OCI-LY3 (cell line): ENCODE results near the gene PIEZO1.

ENCODE experiments used
- H2AFZ ChIP-seq: fragments of 200-600, 300-600 bp; shearing (Covaris generic); 2 replicates; pipeline ENCODE4 v1.6.0; 2014; ENCODE audit warnings: antibody characterized with exemption, low read depth, low read length
- H3K27ac ChIP-seq: fragments of 200-600, 300-600 bp; sonication (generic); 2 replicates; pipeline ENCODE4 v1.5.1; 2014; ENCODE audit warnings: mild to moderate bottlenecking, low read length, moderate library complexity, mixed read lengths
- H3K27me3 ChIP-seq: fragments of 200-600, 300-600 bp; sonication (generic); 2 replicates; pipeline ENCODE4 v1.6.1; 2014; ENCODE audit warnings: low read depth, low read length, mixed read lengths
- H3K36me3 ChIP-seq: fragments of 200-600, 300-600 bp; sonication (generic); replicated peaks from 2 replicates; pipeline ENCODE3; 2014; ENCODE audit warnings: low read depth, low read length, mixed read lengths
- H3K4me1 ChIP-seq: fragments of 300-600, 200-600 bp; sonication (generic); 2 replicates; pipeline ENCODE4 v1.6.1; 2014; ENCODE audit warnings: low read length, mixed read lengths
- H3K4me2 ChIP-seq: fragments of 200-600, 300-600 bp; sonication (generic); 2 replicates; pipeline ENCODE4 v1.6.1; 2014; ENCODE audit warnings: low read length, mixed read lengths
- H3K4me3 ChIP-seq: fragments of 300-600, 200-600 bp; sonication (generic); 2 replicates; pipeline ENCODE4 v1.5.1; 2014; ENCODE audit warnings: antibody characterized with exemption, mild to moderate bottlenecking, low read length, moderate library complexity
- H3K79me2 ChIP-seq: fragments of 300-600, 200-600 bp; shearing (Covaris generic); 2 replicates; pipeline ENCODE4 v1.6.1; 2014; ENCODE audit warnings: mild to moderate bottlenecking, low read length, mixed read lengths
- H3K9ac ChIP-seq: fragments of 300-600, 200-600 bp; shearing (Covaris generic); 2 replicates; pipeline ENCODE4 v1.6.0; 2014; ENCODE audit warnings: mild to moderate bottlenecking, low read length, moderate library complexity
- H3K9me3 ChIP-seq: fragments of 200-600, 300-600 bp; shearing (Covaris generic); 2 replicates; pipeline ENCODE4 v1.6.1; 2014; ENCODE audit warnings: low read length, mixed read lengths; ENCODE audit not compliant: insufficient read depth
- H4K20me1 ChIP-seq: fragments of 200-600, 300-600 bp; sonication (generic); 2 replicates; pipeline ENCODE4 v1.6.1; 2016; ENCODE audit warnings: low read length, mixed read lengths; ENCODE audit not compliant: insufficient read depth
- CTCF ChIP-seq: fragments of 200-600, 300-600 bp; sonication (generic); IDR thresholded peaks from 2 replicates; pipeline ENCODE4 v1.5.1; 2014; ENCODE audit warnings: antibody characterized with exemption, low read length, low read depth
- EZH2phosphoT487 ChIP-seq: fragments of 200-600 bp; shearing (Covaris generic); IDR thresholded peaks from 2 replicates; pipeline ENCODE4 v1.6.1; 2018; ENCODE audit warnings: antibody characterized with exemption, mixed run types, low read depth

PIEZO1 gene

DNA sequence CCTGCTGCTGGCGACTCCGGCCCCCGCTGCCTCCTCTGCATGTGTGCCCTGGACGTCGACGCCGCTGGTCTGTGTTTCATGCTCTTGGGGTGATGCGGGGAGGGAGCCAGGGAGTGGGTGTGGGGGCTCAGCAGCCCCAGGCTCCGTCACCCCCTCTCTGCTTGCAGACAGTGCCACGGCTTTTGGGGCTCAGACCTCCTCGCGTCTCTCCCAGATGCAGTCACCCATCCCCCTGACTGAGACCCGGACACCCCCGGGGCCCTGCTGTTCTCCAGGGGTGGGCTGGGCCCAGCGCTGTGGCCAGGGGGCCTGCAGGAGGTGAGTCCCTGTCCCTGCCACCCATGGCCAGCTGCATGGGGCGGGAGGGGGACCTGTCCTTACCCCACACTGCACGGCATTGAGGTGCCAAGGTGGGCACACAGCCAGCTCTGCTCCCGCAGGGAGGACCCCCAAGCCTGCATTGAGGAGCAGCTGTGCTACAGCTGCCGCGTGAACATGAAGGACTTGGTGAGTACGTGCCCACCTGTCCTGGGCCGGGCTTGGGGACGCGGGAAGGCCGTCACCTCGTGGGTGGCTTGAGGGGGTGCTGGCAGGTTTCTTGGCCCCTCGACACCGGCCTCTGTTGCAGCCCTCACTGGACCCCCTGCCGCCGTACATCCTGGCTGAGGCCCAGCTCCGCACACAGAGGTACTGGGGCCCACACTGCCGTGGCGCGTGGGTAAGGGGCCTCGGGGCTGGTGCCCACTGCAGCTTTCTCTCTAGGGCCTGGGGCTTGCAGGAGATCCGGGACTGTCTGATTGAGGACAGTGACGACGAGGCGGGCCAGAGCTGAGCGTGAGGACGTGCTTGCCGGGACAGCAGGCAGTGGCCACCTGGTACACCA, 70.4 kb downstream of the PIEZO1 start:
- Histone ChIP-seq H3K9me3 (no peaks in the 10 kb centered on the region), H4K20me1 (no peaks in the 10 kb centered on the region), H3K36me3 (peaks cover 18% of the 10 kb centered on the region), H3K9ac (no peak overlapping the region), H3K4me3 (no peak overlapping the region), H2AFZ (no peak overlapping the region), H3K4me2 (no peak overlapping the region), H3K27me3 (no peaks in the 10 kb centered on the region), H3K4me1 (no peaks in the 10 kb centered on the region), H3K27ac (no peak overlapping the region), H3K79me2 (peaks cover 13% of the 10 kb centered on the region)
- TF ChIP-seq EZH2phosphoT487: no peak
- no peak for TF ChIP-seq CTCF

DNA sequence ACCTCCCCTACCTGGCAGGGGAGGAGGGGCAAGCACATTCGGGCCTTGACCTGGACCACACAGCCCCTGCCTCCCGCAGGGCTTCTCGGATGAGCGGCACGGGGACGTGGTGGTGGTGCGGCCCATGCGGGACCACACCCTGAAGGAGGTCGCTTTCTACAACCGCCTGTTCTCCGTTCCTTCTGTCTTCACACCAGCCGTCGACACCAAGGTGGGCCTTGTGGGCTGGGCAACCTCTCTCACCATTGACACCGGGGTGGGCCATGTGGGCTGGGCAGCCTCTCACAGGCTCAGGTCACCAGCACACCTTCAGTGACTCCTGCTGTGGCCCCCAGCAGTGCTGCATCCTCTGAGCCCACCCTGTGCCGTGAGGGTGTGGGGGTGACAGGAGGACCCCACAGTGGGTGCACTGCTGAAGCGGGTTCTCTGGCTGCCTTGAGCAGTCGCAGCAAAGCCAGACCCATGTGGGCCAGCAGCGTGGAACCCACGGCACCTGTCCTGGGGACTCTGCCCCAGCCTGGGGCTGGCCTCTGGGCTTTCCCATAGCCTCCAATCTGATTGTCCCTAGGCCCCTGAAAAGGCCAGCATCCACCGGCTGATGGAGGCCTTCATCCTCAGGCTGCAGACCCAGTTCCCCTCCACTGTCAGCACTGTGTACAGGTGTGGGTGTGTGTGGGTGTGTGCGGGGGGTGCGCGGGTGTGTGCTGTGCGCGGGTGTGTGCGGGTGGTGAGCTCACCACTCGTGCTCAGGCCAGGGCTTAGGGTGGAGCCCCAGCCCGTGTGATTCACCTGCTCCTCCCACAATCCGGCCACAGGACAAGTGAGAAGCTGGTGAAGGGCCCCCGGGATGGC, 71.2 kb downstream of the PIEZO1 start:
- no peaks in the 10 kb centered on the region for H3K9me3 ChIP-seq
- peaks cover 21% of the 10 kb centered on the region for H3K79me2 ChIP-seq
- no peak overlapping the region for H2AFZ ChIP-seq
- no peak overlapping the region for H3K4me3 ChIP-seq
- TF ChIP-seq CTCF (no peak), EZH2phosphoT487 (no peak)
- no peaks in the 10 kb centered on the region for H4K20me1 ChIP-seq
- H3K27ac ChIP-seq: no peak overlapping the region
- no peaks in the 10 kb centered on the region for H3K4me1 ChIP-seq
- peaks cover 16% of the 10 kb centered on the region for H3K36me3 ChIP-seq
- no peaks in the 10 kb centered on the region for H3K27me3 ChIP-seq
- H3K4me2 ChIP-seq: no peak overlapping the region
- no peak overlapping the region for H3K9ac ChIP-seq

DNA sequence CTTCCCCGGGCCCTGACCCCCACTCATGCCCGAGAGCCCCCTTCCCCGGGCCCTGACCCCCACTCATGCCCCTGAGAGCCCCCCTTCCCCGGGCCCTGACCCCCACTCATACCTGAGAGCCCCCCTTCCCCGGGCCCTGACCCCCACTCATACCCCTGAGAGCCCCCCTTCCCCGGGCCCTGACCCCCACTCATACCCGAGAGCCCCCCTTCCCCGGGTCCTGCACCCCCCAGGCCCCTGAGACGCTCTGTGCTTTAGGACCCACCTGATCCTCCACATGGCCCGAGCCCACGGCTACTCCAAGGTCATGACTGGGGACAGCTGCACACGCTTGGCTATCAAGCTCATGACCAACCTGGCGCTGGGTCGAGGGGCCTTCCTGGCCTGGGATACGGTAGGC, 72.0 kb downstream of the PIEZO1 start:
- peaks cover 29% of the 10 kb centered on the region for H3K79me2 ChIP-seq
- H3K4me1 ChIP-seq: no peaks in the 10 kb centered on the region
- H3K27ac ChIP-seq: no peak overlapping the region
- no peak overlapping the region for H2AFZ ChIP-seq
- H3K36me3 ChIP-seq: peaks cover 14% of the 10 kb centered on the region
- H3K27me3 ChIP-seq: no peaks in the 10 kb centered on the region
- H4K20me1 ChIP-seq: no peaks in the 10 kb centered on the region
- TF ChIP-seq CTCF (no peak), EZH2phosphoT487 (no peak)
- no peak overlapping the region for H3K4me2 ChIP-seq
- no peak overlapping the region for H3K9ac ChIP-seq
- no peaks in the 10 kb centered on the region for H3K9me3 ChIP-seq
- no peak overlapping the region for H3K4me3 ChIP-seq

DNA sequence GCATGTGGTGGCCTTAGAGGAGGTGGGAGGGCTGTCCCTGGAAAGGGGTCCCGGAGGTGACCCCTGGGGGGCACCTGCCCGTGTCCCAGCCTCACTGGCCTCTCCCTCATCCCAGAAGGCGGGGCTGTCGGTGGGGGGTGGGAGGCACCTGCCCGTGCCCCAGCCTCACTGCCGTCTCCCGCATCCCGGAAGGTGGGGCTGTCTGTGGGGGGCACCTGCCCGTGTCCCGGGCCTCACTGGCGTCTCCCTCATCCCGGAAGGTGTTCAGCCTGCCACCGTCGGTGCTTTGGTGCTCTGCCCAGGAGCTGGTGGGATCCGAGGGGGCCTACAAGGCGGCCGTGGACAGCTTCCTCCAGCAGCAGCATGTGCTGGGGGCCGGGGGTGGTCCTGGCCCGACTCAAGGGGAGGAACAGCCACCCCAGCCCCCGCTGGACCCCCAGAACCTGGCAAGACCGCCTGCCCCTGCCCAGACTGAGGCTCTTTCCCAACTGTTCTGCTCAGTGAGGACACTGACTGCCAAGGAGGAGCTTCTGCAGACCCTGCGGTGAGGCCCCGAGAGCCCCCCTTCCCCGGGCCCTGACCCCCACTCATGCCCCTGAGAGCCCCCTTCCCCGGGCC, 72.5 kb downstream of the PIEZO1 start:
- Histone ChIP-seq H3K4me1 (peaks cover 2% of the 10 kb centered on the region), H3K36me3 (peaks cover 9% of the 10 kb centered on the region), H3K79me2 (peaks cover 35% of the 10 kb centered on the region), H4K20me1 (no peaks in the 10 kb centered on the region), H3K9me3 (no peaks in the 10 kb centered on the region), H2AFZ (no peak overlapping the region), H3K9ac (no peak overlapping the region), H3K27me3 (no peaks in the 10 kb centered on the region), H3K4me2 (no peak overlapping the region), H3K4me3 (no peak overlapping the region), H3K27ac (no peak overlapping the region)
- TF ChIP-seq CTCF: no peak
- no peak for TF ChIP-seq EZH2phosphoT487
